Stimulated activated memory B cell treated with anti-CD40 and anti-IgM and Interleukin-4, amounts not matched to agents 10 μg/mL and 1 μg/mL and 100 μg/mL, for 72 hours (primary cell): ENCODE data around the gene OR9K2.
"Not testable (repeated sequence)": the region's sequence is repeated elsewhere in the genome, so short reads cannot be mapped to it uniquely, and the experiment has no call there.

ENCODE experiments used
- ATAC-seq: fragments of 150-1000 bp; cut with Tn5 transposase; 2 replicates; pipeline ENCODE4 v1.10.0; 2021
- H3K27ac Mint-ChIP-seq: one replicate; pipeline ENCODE4 v1.8.0; 2022; ENCODE audit warnings: mild to moderate bottlenecking, mixed read lengths
- H3K27me3 Mint-ChIP-seq: one replicate; pipeline ENCODE4 v1.8.0; 2022; ENCODE audit warnings: mixed read lengths
- H3K36me3 Mint-ChIP-seq: one replicate; pipeline ENCODE4 v1.8.0; 2022; ENCODE audit warnings: mixed read lengths
- H3K4me1 Mint-ChIP-seq: one replicate; pipeline ENCODE4 v1.8.0; 2022; ENCODE audit warnings: mixed read lengths
- H3K4me3 Mint-ChIP-seq: one replicate; pipeline ENCODE4 v1.8.0; 2022; ENCODE audit warnings: mild to moderate bottlenecking, moderate library complexity, mixed read lengths
- H3K9me3 Mint-ChIP-seq: one replicate; pipeline ENCODE4 v1.8.0; 2022; ENCODE audit warnings: mixed read lengths

The OR9K2 gene, protein sequence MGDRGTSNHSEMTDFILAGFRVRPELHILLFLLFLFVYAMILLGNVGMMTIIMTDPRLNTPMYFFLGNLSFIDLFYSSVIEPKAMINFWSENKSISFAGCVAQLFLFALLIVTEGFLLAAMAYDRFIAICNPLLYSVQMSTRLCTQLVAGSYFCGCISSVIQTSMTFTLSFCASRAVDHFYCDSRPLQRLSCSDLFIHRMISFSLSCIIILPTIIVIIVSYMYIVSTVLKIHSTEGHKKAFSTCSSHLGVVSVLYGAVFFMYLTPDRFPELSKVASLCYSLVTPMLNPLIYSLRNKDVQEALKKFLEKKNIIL

DNA sequence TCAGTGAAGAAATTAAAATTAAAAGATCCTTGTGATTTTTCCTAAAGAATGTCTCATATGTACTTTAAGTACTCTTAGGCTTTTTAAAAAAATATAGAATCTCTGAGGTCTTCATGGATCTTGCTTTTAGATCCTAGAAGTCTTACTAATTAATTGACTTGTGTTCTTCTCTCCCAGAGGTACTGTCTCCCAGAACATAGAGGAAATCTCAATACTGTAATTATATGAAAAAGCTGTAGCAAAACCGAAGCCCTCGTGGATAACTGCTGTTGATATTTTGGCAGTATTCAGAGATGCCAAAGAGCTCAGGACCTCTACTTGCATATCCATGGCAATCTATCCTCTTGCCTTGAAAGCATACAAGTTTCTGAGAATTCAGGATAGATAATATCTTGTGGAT lies at the start of gene OR9K2:
OR9K2 (plus strand) TSS at position 301 of the 400 bp plus-strand sequence. CDS start 3,429 bp downstream, outside the sequence.
- Mint-ChIP-seq H3K27ac (no peak within 1 kb of the TSS), H3K9me3 (no peaks in the 10 kb centered on the region), H3K4me3 (no peak within 1 kb of the TSS), H3K4me1 (no peaks in the 10 kb centered on the region), H3K27me3 (peaks cover 28% of the 10 kb centered on the region), H3K36me3 (no peaks in the 10 kb centered on the region)
- ATAC-seq = no peak

DNA sequence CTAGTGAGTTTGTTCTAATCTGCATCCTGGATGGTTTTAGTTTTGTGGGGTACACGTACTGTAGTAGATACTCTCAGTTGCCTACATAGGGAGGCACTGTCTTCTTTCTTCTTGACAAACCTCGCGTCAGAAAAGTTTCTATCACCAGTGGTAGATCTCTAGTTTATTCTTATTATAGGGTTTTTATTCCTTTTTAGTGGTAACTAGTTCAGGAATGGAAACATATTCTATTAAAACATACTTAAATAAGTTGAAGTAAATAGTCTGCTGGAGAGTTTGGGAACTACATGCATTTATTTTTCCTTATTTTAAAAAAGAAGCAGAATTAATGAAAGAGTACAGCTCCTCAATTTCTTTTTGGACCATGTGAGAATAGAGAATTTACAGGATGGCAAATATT lies 33.6 kb upstream of the OR9K2 start:
- H3K4me1 Mint-ChIP-seq = no peaks in the 10 kb centered on the region
- H3K36me3 Mint-ChIP-seq = no peaks in the 10 kb centered on the region
- no peak overlapping the region for H3K4me3 Mint-ChIP-seq
- no peak overlapping the region for H3K27ac Mint-ChIP-seq
- peaks cover 19% of the 10 kb centered on the region for H3K27me3 Mint-ChIP-seq
- no peak for ATAC-seq
- H3K9me3 Mint-ChIP-seq = no peaks in the 10 kb centered on the region

DNA sequence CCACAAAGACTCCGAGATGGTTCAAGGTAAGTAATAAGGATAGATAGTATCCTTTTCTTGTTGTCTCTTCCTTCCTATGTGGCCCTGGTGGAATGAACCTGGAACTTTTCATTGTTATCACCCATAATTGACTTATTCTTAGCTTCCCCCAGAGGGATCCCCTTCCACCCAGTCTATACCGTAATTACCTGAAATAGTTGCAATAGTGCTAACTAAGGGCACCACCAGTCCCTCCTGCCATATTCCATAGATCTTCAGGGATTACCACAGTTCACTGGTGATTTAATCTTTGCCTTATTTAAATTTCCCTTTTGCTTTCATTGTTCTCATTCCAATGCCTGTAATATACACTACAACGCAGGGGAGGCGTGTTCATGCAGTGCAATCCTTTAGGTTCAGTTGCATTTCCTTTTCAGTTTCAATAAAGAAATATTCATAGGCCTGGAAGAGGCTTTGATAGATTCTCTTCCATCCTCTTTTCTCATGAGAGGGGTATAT lies 13.8 kb upstream of the OR9K2 start:
- Mint-ChIP-seq H3K27me3 (peaks cover 16% of the 10 kb centered on the region), H3K36me3 (no peaks in the 10 kb centered on the region), H3K27ac (no peak overlapping the region), H3K4me3 (no peak overlapping the region), H3K9me3 (peaks cover 5% of the 10 kb centered on the region), H3K4me1 (no peaks in the 10 kb centered on the region)
- no peak for ATAC-seq

DNA sequence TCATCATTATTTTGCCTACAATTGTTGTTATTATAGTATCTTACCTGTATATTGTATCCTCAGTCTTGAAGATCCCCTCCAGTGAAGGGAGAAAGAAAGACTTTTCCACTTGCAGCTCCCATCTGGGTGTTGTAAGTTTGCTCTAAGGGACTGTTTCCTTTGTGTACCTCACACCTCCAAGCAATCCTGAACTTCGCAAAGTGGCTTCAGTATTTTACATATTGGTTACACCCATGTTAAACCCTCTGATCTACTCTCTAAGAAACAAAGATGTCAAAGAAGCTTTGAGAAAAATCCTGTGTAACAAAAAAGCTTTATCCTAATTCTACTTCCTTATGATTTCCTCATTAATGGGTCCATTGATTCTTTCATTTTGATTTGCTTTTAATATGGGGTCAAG lies 10.1 kb upstream of the OR9K2 start:
- H3K36me3 Mint-ChIP-seq = no peaks in the 10 kb centered on the region

DNA sequence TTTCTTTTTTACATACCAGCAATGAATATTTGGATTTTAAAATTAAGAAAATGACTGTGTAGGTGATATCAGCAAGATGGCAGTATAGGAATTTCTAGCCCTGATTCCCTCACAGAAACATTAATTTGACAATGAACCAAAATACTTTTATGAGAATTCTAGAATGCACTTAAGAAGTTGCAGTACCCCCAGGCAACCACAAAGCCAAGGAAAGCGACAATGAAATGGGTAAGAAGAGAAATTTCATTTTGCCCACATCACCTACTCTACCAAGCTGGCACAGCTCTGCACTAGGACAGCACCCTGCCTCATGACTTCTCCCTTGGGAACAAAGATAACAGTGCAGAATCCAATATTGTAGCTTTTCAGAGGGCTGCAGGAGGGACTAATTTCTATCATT lies 6.6 kb downstream of the OR9K2 start:
- no peak overlapping the region for H3K4me3 Mint-ChIP-seq
- H3K27ac Mint-ChIP-seq = no peak overlapping the region
- H3K27me3 Mint-ChIP-seq = peaks cover 72% of the 10 kb centered on the region
- no peak for ATAC-seq
- no peaks in the 10 kb centered on the region for H3K36me3 Mint-ChIP-seq
- no peaks in the 10 kb centered on the region for H3K4me1 Mint-ChIP-seq
- peaks cover 3% of the 10 kb centered on the region for H3K9me3 Mint-ChIP-seq

More for the DNA sequence above, 10.1 kb upstream of the OR9K2 start:
- peaks cover 19% of the 10 kb centered on the region for H3K27me3 Mint-ChIP-seq
- H3K4me1 Mint-ChIP-seq = no peaks in the 10 kb centered on the region
- H3K27ac Mint-ChIP-seq = no peak overlapping the region
- peaks cover 5% of the 10 kb centered on the region for H3K9me3 Mint-ChIP-seq
- ATAC-seq = no peak
- no peak overlapping the region for H3K4me3 Mint-ChIP-seq

DNA sequence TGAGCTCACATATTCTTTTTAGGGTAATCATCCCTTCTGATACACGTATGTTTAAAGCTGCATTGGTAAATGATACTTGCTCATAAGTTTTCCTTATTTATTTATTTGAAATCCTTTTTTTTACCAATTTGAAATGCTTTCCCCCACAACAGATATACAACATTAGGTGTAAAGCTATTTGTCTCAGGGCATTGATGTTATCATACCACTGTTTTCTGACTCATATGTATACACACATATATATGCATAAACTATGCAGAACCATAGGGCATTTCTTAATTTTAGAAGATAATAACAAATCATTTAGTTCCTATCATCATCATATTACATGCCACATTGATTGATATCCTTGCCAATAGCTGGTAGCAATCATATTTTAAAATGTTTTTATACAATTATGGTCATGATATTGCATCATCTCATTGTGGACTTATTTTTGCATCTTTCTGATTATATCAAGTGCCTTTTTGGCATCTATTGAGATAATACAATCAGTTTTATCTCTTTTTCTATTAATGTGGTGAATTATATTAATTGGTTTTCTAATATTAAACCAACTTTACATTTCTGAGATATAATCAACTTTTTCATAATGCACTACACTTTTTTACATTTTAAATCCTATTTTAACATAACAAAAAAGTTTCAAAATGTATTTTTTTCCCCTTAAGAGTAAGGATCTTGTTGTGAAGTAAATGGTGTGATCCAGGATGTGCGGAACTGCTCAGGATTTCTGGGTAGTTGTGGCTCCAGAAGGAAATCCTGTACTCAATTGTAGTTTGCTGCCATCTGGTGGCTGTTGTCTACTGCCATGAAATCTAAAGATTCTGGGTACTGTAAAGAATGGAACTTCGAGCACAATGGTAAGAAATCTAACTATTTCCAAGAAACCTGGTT lies 16.7 kb downstream of the OR9K2 start:
- no peak for ATAC-seq
- no peaks in the 10 kb centered on the region for H3K4me1 Mint-ChIP-seq
- H3K27me3 Mint-ChIP-seq = no peaks in the 10 kb centered on the region
- no peaks in the 10 kb centered on the region for H3K36me3 Mint-ChIP-seq
- H3K27ac Mint-ChIP-seq = no peak overlapping the region
- no peak overlapping the region for H3K4me3 Mint-ChIP-seq
- peaks cover 3% of the 10 kb centered on the region for H3K9me3 Mint-ChIP-seq

DNA sequence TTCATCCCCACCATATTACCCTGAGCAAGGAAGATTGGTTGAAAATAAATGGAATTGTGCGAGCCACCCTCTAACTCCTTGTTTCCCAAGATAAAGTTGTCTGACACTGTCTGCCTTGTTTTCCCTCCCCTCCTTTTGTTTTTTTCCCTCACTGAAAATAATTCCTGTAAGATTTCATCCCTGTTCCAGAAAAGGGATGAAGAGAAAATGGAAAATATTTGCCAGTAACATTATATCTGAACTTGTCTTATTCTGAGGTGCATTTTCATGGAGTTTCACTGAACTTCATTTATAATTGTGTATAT lies 17.3 kb downstream of the OR9K2 start:
- H3K4me3 Mint-ChIP-seq = no peak overlapping the region
- no peak overlapping the region for H3K27ac Mint-ChIP-seq
- no peaks in the 10 kb centered on the region for H3K36me3 Mint-ChIP-seq
- no peaks in the 10 kb centered on the region for H3K4me1 Mint-ChIP-seq
- peaks cover 3% of the 10 kb centered on the region for H3K9me3 Mint-ChIP-seq
- no peaks in the 10 kb centered on the region for H3K27me3 Mint-ChIP-seq
- ATAC-seq = no peak

DNA sequence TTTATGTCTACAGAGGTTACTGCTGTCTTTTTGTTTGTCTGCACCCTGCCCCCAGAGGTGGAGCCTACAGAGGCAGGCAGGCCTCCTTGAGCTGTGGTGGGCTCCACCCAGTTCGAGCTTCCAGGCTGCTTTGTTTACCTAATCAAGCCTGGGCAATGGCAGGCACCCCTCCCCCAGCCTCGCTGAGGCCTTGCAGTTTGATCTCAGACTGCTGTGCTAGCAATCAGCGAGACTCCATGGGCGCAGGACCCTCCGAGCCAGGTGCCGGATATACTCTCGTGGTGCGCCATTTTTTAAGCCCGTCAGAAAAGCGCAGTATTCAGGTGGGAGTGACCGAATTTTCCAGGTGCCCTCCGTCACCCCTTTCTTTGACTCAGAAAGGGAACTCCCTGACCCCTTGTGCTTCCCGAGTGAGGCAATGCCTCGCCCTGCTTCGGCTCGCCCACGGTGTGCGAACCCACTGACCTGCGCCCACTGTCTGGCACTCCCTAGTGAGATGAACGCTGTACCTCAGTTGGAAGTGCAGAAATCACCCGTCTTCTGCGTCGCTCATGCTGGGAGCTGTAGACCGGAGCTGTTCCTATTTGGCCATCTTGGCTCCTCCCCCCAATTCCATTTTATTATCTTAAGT lies 40.9 kb downstream of the OR9K2 start:
- H3K4me1 Mint-ChIP-seq, ATAC-seq, H3K36me3 Mint-ChIP-seq, H3K27ac Mint-ChIP-seq, H3K9me3 Mint-ChIP-seq, H3K4me3 Mint-ChIP-seq: not testable (repeated sequence)
- peaks cover 25% of the 10 kb centered on the region for H3K27me3 Mint-ChIP-seq

DNA sequence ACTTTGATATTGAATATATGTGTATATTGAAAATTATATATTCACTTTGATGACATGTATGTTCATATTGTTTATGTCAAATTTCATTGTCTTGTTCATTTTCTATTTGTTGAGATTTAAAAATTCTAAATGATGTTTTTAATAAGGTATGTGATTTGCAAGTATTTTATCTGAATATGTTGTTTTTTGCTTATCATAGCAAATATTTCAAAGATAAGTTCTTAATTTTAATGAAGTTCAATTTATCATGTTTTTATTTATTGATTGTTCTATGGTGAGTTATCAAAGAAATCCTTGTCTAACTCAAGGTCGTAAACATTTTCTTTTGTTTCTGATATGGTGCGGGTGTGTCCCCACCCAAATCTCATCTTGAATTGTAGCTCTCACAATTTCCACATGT lies 45.2 kb downstream of the OR9K2 start:
- Mint-ChIP-seq H3K27me3 (peaks cover 35% of the 10 kb centered on the region), H3K4me1 (no peaks in the 10 kb centered on the region), H3K27ac (no peak overlapping the region), H3K36me3 (no peaks in the 10 kb centered on the region), H3K4me3 (no peak overlapping the region), H3K9me3 (peaks cover 5% of the 10 kb centered on the region)
- ATAC-seq = no peak

DNA sequence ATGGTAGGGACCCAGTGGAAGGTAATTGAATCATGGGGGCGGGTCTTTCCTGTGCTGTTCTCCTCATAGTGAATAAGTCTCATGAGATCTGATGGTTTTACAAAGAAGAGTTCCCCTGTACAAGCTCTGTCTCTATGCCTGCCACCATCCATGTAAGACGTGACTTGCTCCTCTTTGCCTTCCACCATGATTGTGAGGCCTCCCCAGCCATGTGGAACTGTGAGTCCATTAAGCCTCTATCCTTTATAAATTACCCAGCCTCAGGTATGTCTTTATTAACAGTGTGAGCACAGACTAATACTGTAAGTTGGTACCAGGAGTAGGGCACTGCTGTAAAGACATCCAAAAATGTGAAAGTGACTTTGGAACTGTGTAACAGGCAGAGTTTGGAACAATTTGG lies 45.6 kb downstream of the OR9K2 start:
- H3K27ac Mint-ChIP-seq, H3K4me1 Mint-ChIP-seq, ATAC-seq, H3K36me3 Mint-ChIP-seq, H3K4me3 Mint-ChIP-seq, H3K9me3 Mint-ChIP-seq: not testable (repeated sequence)
- H3K27me3 Mint-ChIP-seq = peaks cover 34% of the 10 kb centered on the region

DNA sequence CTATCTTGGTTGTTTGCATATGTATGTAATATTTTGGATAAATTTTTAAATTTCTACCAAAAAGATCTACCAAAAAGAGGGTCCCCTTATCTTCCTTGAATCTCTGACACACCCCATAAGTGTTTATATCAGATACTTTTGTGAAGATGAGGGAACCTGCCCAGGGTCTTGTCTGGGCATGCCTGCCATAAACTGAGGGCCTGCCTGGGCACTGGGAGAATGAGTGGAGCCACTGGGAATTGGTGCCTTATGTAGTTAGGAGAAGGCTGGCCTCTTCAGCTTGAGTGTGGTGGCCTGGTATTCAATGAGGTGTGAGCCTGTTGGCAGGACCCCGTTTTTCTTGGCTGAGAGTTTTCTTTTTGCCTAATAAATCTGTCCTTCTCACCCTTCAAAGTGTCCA lies 46.5 kb downstream of the OR9K2 start:
- Mint-ChIP-seq H3K4me3 (no peak overlapping the region), H3K36me3 (no peaks in the 10 kb centered on the region), H3K27ac (no peak overlapping the region), H3K4me1 (no peaks in the 10 kb centered on the region), H3K27me3 (peaks cover 29% of the 10 kb centered on the region), H3K9me3 (peaks cover 6% of the 10 kb centered on the region)
- no peak for ATAC-seq

DNA sequence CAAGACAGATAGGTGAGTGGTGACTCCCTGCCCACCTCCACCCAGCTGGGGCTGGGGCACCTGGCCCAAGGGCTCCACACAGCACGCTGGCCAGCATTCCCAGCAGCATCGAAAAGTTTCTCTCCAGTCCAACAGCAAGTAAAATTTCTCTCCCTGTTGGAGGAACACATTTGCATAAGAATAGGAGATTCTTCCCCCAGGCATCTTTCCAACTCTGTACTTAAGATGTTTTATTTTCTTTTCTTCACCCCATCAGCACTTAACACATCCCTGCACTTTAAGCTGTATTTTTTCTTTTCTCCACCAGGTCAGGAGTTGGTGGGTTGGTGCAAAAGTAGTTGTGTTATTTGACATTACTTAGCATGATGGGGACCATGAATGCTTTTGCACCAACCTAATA lies 47.2 kb downstream of the OR9K2 start:
- Mint-ChIP-seq H3K4me1 (no peaks in the 10 kb centered on the region), H3K27ac (no peak overlapping the region), H3K27me3 (peaks cover 33% of the 10 kb centered on the region), H3K9me3 (peaks cover 13% of the 10 kb centered on the region), H3K36me3 (no peaks in the 10 kb centered on the region), H3K4me3 (no peak overlapping the region)
- no peak for ATAC-seq
